Measurements from ENCODE around the gene SCNN1A.

SCNN1A gene

DNA sequence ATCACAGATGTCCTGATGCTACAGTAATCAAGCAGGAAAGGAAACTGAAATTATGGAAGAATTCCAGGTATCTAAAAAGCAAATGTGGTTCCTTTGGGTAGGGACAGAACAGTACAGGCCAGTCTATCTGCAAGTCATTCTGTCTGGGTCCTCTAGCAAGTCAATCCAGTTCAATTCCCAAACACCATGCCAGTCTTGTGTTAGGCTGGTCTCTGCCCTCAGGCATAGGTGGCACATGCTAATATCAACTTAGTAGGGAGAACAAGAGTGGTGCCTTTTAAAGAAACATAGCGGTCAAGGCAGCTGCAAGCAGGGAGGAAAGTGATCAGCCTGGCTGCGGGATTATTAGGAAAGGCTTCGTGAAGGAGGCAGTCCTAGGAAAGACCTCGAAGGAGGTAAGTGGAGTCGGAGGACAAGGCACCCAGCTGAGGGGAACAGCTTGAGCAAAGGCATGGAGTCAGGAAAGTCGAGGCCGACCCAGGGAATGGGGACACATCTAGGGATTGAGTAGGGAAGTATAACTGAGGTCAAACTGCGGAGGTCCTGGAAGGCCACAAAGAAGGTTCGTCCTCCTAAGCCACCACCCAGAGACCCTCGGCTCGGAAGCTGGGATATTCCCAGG is 68.7 kb downstream of the SCNN1A start:
- Histone ChIP-seq H3K18ac (ENCODE audit: low read length) (no peak overlapping the region), H2AK5ac (ENCODE audit: low read length) (no peak overlapping the region), H3K27me3 (ENCODE audit: insufficient read depth, low read length) (no peaks in the 10 kb centered on the region), H3K27ac (ENCODE audit: low read depth, low read length) (peak overlapping the region; percentile 30), H3K36me3 (ENCODE audit: control insufficient read depth in 1 of 2, insufficient read depth in 2 of 2, low read length in 2 of 2) (no peaks in the 10 kb centered on the region), H3K4me1 (ENCODE audit: control insufficient read depth in 1 of 2, insufficient read depth in 2 of 2, low read length in 2 of 2) (peaks cover 26 to 42% of the 10 kb centered on the region in 2 experiments), H2BK120ac (ENCODE audit: insufficient read depth, low read length, poor library complexity) (peak overlapping the region; percentile 2), H3K9ac (ENCODE audit: low read length) (no peak overlapping the region), H3K79me2 (ENCODE audit: control insufficient read depth, insufficient read depth, low read length, poor library complexity) (no peaks in the 10 kb centered on the region), H3K4me3 (ENCODE audit: low read depth, low read length) (no peak overlapping the region), H2BK5ac (ENCODE audit: low read depth, low read length, poor library complexity) (peak overlapping the region; percentile 2), H2AFZ (ENCODE audit: insufficient read depth, low read length, poor library complexity) (no peak overlapping the region), H3K9me3 (ENCODE audit: insufficient read depth, low read depth, low read length) (no peaks in the 10 kb centered on the region), H3K79me1 (ENCODE audit: low read length) (peaks cover 12% of the 10 kb centered on the region), H4K8ac (ENCODE audit: low read depth, low read length) (no peak overlapping the region), H4K12ac (ENCODE audit: low read depth, low read length) (no peak overlapping the region), H3K23ac (ENCODE audit: low read length) (no peak overlapping the region), H4K91ac (ENCODE audit: low read depth, low read length) (peak overlapping the region; percentile 33), H3K4ac (ENCODE audit: low read depth, low read length) (no peak overlapping the region), H2BK12ac (ENCODE audit: low read length) (peak overlapping the region; percentile 10), H3K4me2 (ENCODE audit: low read length) (no peak overlapping the region), H3K14ac (ENCODE audit: low read length) (peak overlapping the region; percentile 18)
- no CpG with 5 or more reads among the region's 11 CpGs for WGBS (ENCODE audit: extremely low coverage, insufficient coverage, insufficient read length)
- DNase-seq = peak; percentile 48 to 76

DNA sequence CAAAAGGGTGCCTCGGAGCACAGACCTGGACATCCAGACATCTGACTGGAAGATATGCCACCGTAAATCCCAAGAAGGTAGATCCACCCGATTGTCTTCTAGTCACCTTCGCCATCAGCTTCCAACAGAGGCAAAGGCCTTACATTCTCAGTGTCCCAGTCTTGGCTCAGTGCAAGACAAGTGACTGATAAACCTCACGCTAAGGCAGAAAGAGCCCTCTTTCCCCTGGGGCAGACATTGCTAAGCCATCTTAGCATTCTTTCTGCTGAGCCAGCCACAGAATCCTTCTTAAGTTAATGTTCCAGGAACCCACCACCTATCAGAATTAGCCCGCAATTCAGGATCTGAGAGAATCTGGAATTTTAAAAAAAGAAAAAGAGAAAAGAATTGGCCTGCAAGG is 69.2 kb downstream of the SCNN1A start:
- Histone ChIP-seq H3K23ac (ENCODE audit: low read length) (no peak overlapping the region), H2BK120ac (ENCODE audit: insufficient read depth, low read length, poor library complexity) (no peak overlapping the region), H3K9me3 (ENCODE audit: insufficient read depth, low read depth, low read length) (no peaks in the 10 kb centered on the region), H3K4me3 (ENCODE audit: low read depth, low read length) (no peak overlapping the region), H3K14ac (ENCODE audit: low read length) (no peak overlapping the region), H3K18ac (ENCODE audit: low read length) (no peak overlapping the region), H3K4ac (ENCODE audit: low read depth, low read length) (no peak overlapping the region), H3K4me1 (ENCODE audit: control insufficient read depth in 1 of 2, insufficient read depth in 2 of 2, low read length in 2 of 2) (peaks cover 24 to 39% of the 10 kb centered on the region in 2 experiments), H3K9ac (ENCODE audit: low read length) (no peak overlapping the region), H4K8ac (ENCODE audit: low read depth, low read length) (no peak overlapping the region), H3K27ac (ENCODE audit: low read depth, low read length) (peak overlapping the region; percentile 64), H3K79me1 (ENCODE audit: low read length) (peaks cover 12% of the 10 kb centered on the region), H4K91ac (ENCODE audit: low read depth, low read length) (no peak overlapping the region), H3K27me3 (ENCODE audit: insufficient read depth, low read length) (no peaks in the 10 kb centered on the region), H2AFZ (ENCODE audit: insufficient read depth, low read length, poor library complexity) (no peak overlapping the region), H2BK12ac (ENCODE audit: low read length) (no peak overlapping the region), H3K4me2 (ENCODE audit: low read length) (no peak overlapping the region), H4K12ac (ENCODE audit: low read depth, low read length) (no peak overlapping the region), H2AK5ac (ENCODE audit: low read length) (no peak overlapping the region), H2BK5ac (ENCODE audit: low read depth, low read length, poor library complexity) (no peak overlapping the region), H3K36me3 (ENCODE audit: control insufficient read depth in 1 of 2, insufficient read depth in 2 of 2, low read length in 2 of 2) (no peaks in the 10 kb centered on the region), H3K79me2 (ENCODE audit: control insufficient read depth, insufficient read depth, low read length, poor library complexity) (no peaks in the 10 kb centered on the region)
- DNase-seq = peak; percentile 84
- WGBS (ENCODE audit: extremely low coverage, insufficient coverage, insufficient read length) = no CpG with 5 or more reads among the region's 6 CpGs

DNA sequence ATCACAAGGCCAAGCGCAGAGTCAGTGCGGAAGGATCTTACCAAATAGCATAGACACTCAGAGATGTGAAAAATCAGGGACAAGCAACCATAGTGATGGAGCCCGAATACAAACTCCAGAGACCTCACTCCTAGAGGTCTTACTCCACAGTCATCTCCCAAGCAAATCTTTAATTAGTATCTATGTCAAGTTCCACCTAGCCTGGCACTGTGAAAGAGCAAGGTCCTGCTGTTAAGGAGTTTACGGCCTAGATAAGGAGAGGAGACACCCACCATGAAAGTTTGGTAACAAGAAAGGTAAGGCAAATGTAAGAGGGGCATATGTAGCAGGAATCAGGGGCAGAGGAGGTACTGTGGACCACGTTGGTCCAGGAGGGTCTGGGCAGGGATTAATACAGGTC is 72.3 kb downstream of the SCNN1A start:
- H3K27me3 ChIP-seq (ENCODE audit: insufficient read depth, low read length) = no peaks in the 10 kb centered on the region
- H3K18ac ChIP-seq (ENCODE audit: low read length) = no peak overlapping the region
- no peak for DNase-seq
- no peaks in the 10 kb centered on the region for H3K79me2 ChIP-seq (ENCODE audit: control insufficient read depth, insufficient read depth, low read length, poor library complexity)
- H2BK12ac ChIP-seq (ENCODE audit: low read length) = no peak overlapping the region
- H2BK120ac ChIP-seq (ENCODE audit: insufficient read depth, low read length, poor library complexity) = no peak overlapping the region
- H2AK5ac ChIP-seq (ENCODE audit: low read length) = no peak overlapping the region
- H3K4me2 ChIP-seq (ENCODE audit: low read length) = no peak overlapping the region
- no peak overlapping the region for H2BK5ac ChIP-seq (ENCODE audit: low read depth, low read length, poor library complexity)
- H3K27ac ChIP-seq (ENCODE audit: low read depth, low read length) = no peak overlapping the region
- H3K79me1 ChIP-seq (ENCODE audit: low read length) = peaks cover 6% of the 10 kb centered on the region
- no peak overlapping the region for H3K14ac ChIP-seq (ENCODE audit: low read length)
- H3K23ac ChIP-seq (ENCODE audit: low read length) = no peak overlapping the region
- H4K91ac ChIP-seq (ENCODE audit: low read depth, low read length) = no peak overlapping the region
- no peak overlapping the region for H4K8ac ChIP-seq (ENCODE audit: low read depth, low read length)
- no peak overlapping the region for H3K4me3 ChIP-seq (ENCODE audit: low read depth, low read length)
- no peak overlapping the region for H4K12ac ChIP-seq (ENCODE audit: low read depth, low read length)
- no peak overlapping the region for H2AFZ ChIP-seq (ENCODE audit: insufficient read depth, low read length, poor library complexity)
- no peaks in the 10 kb centered on the region for H3K36me3 ChIP-seq (ENCODE audit: control insufficient read depth in 1 of 2, insufficient read depth in 2 of 2, low read length in 2 of 2)
- H3K9me3 ChIP-seq (ENCODE audit: insufficient read depth, low read depth, low read length) = no peaks in the 10 kb centered on the region
- H3K9ac ChIP-seq (ENCODE audit: low read length) = no peak overlapping the region
- peaks cover 15 to 22% of the 10 kb centered on the region in 2 experiments for H3K4me1 ChIP-seq (ENCODE audit: control insufficient read depth in 1 of 2, insufficient read depth in 2 of 2, low read length in 2 of 2)
- no CpG with 5 or more reads among the region's 5 CpGs for WGBS (ENCODE audit: extremely low coverage, insufficient coverage, insufficient read length)
- H3K4ac ChIP-seq (ENCODE audit: low read depth, low read length) = no peak overlapping the region

GRCh38 chr12:6302621-6303020 is 72.7 kb downstream of the SCNN1A start:
- Histone ChIP-seq H4K12ac (ENCODE audit: low read depth, low read length) (no peak overlapping the region), H3K27ac (ENCODE audit: low read depth, low read length) (no peak overlapping the region), H3K79me2 (ENCODE audit: control insufficient read depth, insufficient read depth, low read length, poor library complexity) (no peaks in the 10 kb centered on the region), H3K23ac (ENCODE audit: low read length) (no peak overlapping the region), H2AFZ (ENCODE audit: insufficient read depth, low read length, poor library complexity) (no peak overlapping the region), H3K36me3 (ENCODE audit: control insufficient read depth in 1 of 2, insufficient read depth in 2 of 2, low read length in 2 of 2) (no peaks in the 10 kb centered on the region), H3K4me3 (ENCODE audit: low read depth, low read length) (no peak overlapping the region), H3K4me2 (ENCODE audit: low read length) (no peak overlapping the region), H3K4me1 (ENCODE audit: control insufficient read depth in 1 of 2, insufficient read depth in 2 of 2, low read length in 2 of 2) (peaks cover 14 to 18% of the 10 kb centered on the region in 2 experiments), H3K27me3 (ENCODE audit: insufficient read depth, low read length) (no peaks in the 10 kb centered on the region), H3K9ac (ENCODE audit: low read length) (no peak overlapping the region), H4K8ac (ENCODE audit: low read depth, low read length) (no peak overlapping the region), H2AK5ac (ENCODE audit: low read length) (no peak overlapping the region), H2BK120ac (ENCODE audit: insufficient read depth, low read length, poor library complexity) (no peak overlapping the region), H3K4ac (ENCODE audit: low read depth, low read length) (no peak overlapping the region), H4K91ac (ENCODE audit: low read depth, low read length) (no peak overlapping the region), H3K18ac (ENCODE audit: low read length) (no peak overlapping the region), H2BK5ac (ENCODE audit: low read depth, low read length, poor library complexity) (no peak overlapping the region), H2BK12ac (ENCODE audit: low read length) (no peak overlapping the region), H3K9me3 (ENCODE audit: insufficient read depth, low read depth, low read length) (no peaks in the 10 kb centered on the region), H3K79me1 (ENCODE audit: low read length) (peaks cover 6% of the 10 kb centered on the region), H3K14ac (ENCODE audit: low read length) (no peak overlapping the region)
- no CpG with 5 or more reads among the region's 3 CpGs for WGBS (ENCODE audit: extremely low coverage, insufficient coverage, insufficient read length)
- DNase-seq = no peak

Data from trophoblast cell (in vitro differentiated cells and primary cell).